Breast epithelium (tissue), 3 donors: Measurements from ENCODE around the gene FHIT.

Source experiments
- POLR2AphosphoS5 ChIP-seq, 3 donors: sonication (generic); formaldehyde crosslinking; IDR thresholded peaks; one replicate each; pipeline ENCODE4 v1.6.1; 2017; ENCODE audit warnings: antibody characterized with exemption in 3 of 3
- TF ChIP-seq, protein P1 (sequence below), 3 donors: fragments of 450-650 bp; IDR thresholded peaks; one replicate each; pipeline ENCODE4 v1.5.1; 2016 to 2017; ENCODE audit warnings: antibody characterized with exemption in 3 of 3, mild to moderate bottlenecking in 3 of 3, moderate library complexity in 3 of 3

DNA sequence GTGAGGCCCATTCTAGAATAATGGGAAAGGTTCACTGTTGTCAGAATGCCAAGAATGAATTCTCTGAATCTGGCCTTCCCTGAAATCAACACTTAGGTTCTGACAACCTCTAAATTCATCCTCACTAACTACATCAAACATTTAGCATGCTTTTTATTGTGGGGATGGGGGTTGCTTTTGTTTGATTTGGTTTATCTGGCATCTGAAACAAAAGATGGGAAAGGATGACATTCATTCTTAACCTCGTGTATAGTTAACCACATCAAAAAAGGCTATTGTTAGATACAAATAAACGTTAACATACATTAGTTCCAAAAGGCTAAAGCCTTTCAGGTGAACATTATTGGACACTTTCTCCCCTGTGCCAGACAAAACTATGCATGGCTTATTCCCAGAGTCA lies 357.3 kb downstream of the FHIT start:
- TF ChIP-seq, protein P1, sequence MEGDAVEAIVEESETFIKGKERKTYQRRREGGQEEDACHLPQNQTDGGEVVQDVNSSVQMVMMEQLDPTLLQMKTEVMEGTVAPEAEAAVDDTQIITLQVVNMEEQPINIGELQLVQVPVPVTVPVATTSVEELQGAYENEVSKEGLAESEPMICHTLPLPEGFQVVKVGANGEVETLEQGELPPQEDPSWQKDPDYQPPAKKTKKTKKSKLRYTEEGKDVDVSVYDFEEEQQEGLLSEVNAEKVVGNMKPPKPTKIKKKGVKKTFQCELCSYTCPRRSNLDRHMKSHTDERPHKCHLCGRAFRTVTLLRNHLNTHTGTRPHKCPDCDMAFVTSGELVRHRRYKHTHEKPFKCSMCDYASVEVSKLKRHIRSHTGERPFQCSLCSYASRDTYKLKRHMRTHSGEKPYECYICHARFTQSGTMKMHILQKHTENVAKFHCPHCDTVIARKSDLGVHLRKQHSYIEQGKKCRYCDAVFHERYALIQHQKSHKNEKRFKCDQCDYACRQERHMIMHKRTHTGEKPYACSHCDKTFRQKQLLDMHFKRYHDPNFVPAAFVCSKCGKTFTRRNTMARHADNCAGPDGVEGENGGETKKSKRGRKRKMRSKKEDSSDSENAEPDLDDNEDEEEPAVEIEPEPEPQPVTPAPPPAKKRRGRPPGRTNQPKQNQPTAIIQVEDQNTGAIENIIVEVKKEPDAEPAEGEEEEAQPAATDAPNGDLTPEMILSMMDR (IDR thresholded peaks at IDR 0.05), result no peak
- no peak for TF ChIP-seq POLR2AphosphoS5 (IDR thresholded peaks at IDR 0.05)
